ENCODE measurements around the gene DLG1. TPM values are rescaled to one million over a fixed set of nuclear protein-coding genes. Genes with fewer than 3 reads are reported as not detected.
"Not testable (repeated sequence)": the region's sequence is repeated elsewhere in the genome, so short reads cannot be mapped to it uniquely, and the experiment has no call there.

DLG1 gene
- total RNA-seq, 2 donors from 2014 or later, result 59.0 to 98.2 TPM

GRCh38 chr3:197204736-197205135, 93.7 kb downstream of the DLG1 start:
- DNase-seq (ENCODE audit: low spot score), result no peak
- Histone ChIP-seq H3K4me1 (replicated peaks) (no peaks in the 10 kb centered on the region), H3K27me3 (replicated peaks; ENCODE audit: insufficient read depth) (no peaks in the 10 kb centered on the region), H3K9me3 (no peaks in the 10 kb centered on the region), H3K27ac (no peak overlapping the region), H3K4me3 (no peak overlapping the region), H3K36me3 (no peaks in the 10 kb centered on the region)
- WGBS, result 81% methylated on average over 3 of the region's 3 CpGs
- intact Hi-C loops (cut with DNase I), result no loop called here
- no peak for TF ChIP-seq CTCF (IDR thresholded peaks at IDR 0.05)
- TF ChIP-seq POLR2AphosphoS5 (IDR thresholded peaks at IDR 0.05), result no peak
- TF ChIP-seq POLR2A (IDR thresholded peaks at IDR 0.05), result no peak

- Histone ChIP-seq H3K27me3 (replicated peaks; ENCODE audit: insufficient read depth) (no peaks in the 10 kb centered on the region), H3K36me3 (no peaks in the 10 kb centered on the region), H3K27ac (no peak overlapping the region), H3K9me3 (no peaks in the 10 kb centered on the region), H3K4me1 (replicated peaks) (no peaks in the 10 kb centered on the region), H3K4me3 (no peak overlapping the region)
- intact Hi-C loops (cut with DNase I), result no loop called here
- TF ChIP-seq CTCF (IDR thresholded peaks at IDR 0.05) (no peak), POLR2A (IDR thresholded peaks at IDR 0.05) (no peak), POLR2AphosphoS5 (IDR thresholded peaks at IDR 0.05) (no peak)
- no peak for DNase-seq (ENCODE audit: low spot score)
- 41% methylated on average over 2 of the region's 2 CpGs for WGBS
Observed at GRCh38 chr3:197203714-197204146, 94.7 kb downstream of the DLG1 start.

GRCh38 chr3:197202694-197203093, 95.7 kb downstream of the DLG1 start:
- no peak overlapping the region for H3K27ac ChIP-seq
- no peaks in the 10 kb centered on the region for H3K36me3 ChIP-seq
- no peaks in the 10 kb centered on the region for H3K9me3 ChIP-seq
- 48% methylated on average over 2 of the region's 2 CpGs for WGBS
- intact Hi-C loops (cut with DNase I), result no loop called here
- no peak for DNase-seq (ENCODE audit: low spot score)
- no peaks in the 10 kb centered on the region for H3K4me1 ChIP-seq (replicated peaks)
- H3K27me3 ChIP-seq (replicated peaks; ENCODE audit: insufficient read depth), result no peaks in the 10 kb centered on the region
- TF ChIP-seq CTCF (IDR thresholded peaks at IDR 0.05) (no peak), POLR2AphosphoS5 (IDR thresholded peaks at IDR 0.05) (no peak), POLR2A (IDR thresholded peaks at IDR 0.05) (no peak)
- H3K4me3 ChIP-seq, result no peak overlapping the region

DNA sequence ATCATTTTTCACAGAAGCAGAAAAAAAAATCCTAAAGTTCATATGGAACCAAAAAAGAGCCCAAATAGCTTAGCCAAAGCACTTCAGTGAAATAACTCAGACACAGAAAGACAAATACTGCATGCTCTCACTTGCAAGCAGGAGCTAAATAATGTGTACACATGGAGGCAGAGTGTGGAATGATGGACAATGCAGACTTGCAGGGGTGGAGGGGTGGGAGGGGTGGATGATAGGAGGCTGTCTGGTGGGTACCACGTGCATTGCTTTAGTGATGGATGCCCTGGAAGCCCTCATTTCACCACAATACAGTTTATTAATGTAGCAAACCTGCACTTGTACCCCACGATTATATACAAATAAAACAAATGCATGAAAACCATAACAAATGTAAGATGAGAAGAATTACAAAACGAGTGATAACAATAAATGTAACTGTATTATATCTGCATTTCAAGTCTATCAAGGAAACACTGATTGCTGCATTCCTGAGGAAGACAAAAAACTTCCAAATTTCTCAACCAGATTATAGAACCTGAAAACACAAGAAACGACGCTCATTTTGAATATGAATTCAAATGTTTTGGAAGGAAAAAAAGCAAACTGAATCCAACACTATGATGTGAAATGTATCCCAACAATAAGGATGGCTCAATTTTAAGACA, 96.5 kb downstream of the DLG1 start:
- 53% methylated on average over 5 of the region's 5 CpGs for WGBS
- no peak for DNase-seq (ENCODE audit: low spot score)
- H3K9me3 ChIP-seq, result no peaks in the 10 kb centered on the region

DNA sequence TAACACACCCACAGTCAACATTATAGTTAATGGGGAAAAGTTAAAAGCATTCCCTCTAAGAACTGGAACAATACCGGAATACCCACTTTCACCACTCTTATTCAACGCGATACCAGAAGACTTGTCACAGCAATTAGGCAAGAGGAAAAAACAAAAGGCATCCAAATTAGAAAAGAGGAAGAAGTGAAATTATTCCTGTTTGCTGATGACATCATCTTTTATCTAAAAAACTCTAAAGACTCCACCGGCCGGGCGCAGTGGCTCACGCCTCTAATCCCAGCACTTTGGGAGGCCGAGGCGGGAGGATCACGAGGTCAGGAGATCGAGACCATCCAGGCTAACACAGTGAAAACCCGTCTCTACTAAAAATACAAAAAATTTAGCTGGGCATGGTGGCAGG, 97.6 kb downstream of the DLG1 start:
- H3K36me3 ChIP-seq; H3K27me3 ChIP-seq (replicated peaks; ENCODE audit: insufficient read depth); intact Hi-C loops (cut with DNase I); H3K4me3 ChIP-seq; H3K4me1 ChIP-seq (replicated peaks); H3K27ac ChIP-seq; DNase-seq (ENCODE audit: low spot score); H3K9me3 ChIP-seq: not testable (repeated sequence)
- 94% methylated on average over 12 of the region's 12 CpGs for WGBS

More for the DNA sequence above, 96.5 kb downstream of the DLG1 start:
- Histone ChIP-seq H3K36me3 (no peaks in the 10 kb centered on the region), H3K4me1 (replicated peaks) (no peaks in the 10 kb centered on the region), H3K27me3 (replicated peaks; ENCODE audit: insufficient read depth) (no peaks in the 10 kb centered on the region), H3K27ac (no peak overlapping the region), H3K4me3 (no peak overlapping the region)
- TF ChIP-seq CTCF (IDR thresholded peaks at IDR 0.05) (no peak), POLR2A (IDR thresholded peaks at IDR 0.05) (no peak), POLR2AphosphoS5 (IDR thresholded peaks at IDR 0.05) (no peak)
- intact Hi-C loops (cut with DNase I), result no loop called here
